ENCODE data around the gene CRYBG3. TPM values are rescaled to one million over a fixed set of nuclear protein-coding genes. Genes with fewer than 3 reads are reported as not detected.

Gene CRYBG3
- total RNA-seq, 4 donors from 2014 or later: 18.7 to 23.5 (median 21.1) TPM

DNA sequence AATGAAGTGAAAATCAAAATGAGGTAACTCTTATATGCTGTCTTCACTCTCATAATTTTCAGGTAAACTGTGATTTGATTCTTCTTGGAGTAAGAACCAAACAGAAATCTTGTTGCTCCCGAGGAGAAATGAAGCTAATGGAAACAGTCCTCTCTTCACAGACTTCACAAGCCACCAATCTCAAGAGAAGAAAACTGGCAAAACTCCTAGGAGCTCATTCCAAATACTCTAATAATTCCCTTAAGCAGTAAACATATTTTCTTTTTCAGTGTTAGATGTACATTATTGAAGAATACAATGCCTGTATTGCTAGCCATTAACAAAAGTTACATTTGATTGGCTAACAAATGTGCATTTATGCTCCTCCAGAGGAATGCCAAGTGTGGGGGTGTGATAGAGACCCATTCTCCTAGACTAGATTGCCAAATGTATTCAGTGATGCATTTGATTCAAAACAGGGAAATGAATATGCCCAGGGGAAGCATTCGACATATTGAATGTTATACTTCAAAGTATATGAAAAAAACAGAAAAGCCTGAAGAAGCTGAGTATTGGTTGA, 162.2 kb downstream of the CRYBG3 start:
- 45% methylated on average over 2 of the region's 2 CpGs for WGBS
- Histone ChIP-seq H3K27ac (replicated peaks in 1 of 4) (no peak overlapping the region), H3K4me1 (peaks cover 11 to 28% (median 28%) of the 10 kb centered on the region in 4 donors)

DNA sequence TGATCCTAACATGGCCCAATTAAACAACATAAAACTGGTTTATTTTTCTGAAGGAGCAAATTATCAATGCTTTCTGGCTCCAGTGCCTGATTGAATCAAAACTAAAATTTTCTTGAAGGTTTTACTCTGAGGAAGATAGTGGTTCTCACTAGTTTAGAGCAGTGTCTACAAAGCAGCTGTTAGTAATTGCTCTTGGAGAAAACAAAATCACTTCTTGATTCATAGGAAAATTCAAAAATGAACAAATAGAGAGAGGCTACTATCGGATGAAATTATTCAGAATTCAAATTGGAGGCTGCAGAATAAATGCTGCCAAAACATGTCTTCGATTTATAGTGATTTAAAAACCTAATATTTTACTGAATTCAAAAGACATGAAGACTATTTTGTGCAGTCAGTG, 165.5 kb downstream of the CRYBG3 start:
- intact Hi-C loops (cut with DNase I): no loop called here
- TF ChIP-seq POLR2A (IDR thresholded peaks at IDR 0.05; ENCODE audit: low read depth) (no peak), CTCF (IDR thresholded peaks at IDR 0.05) (no peak), POLR2AphosphoS5 (IDR thresholded peaks at IDR 0.05) (no peak), EP300 (IDR thresholded peaks at IDR 0.05) (no peak)
- Histone ChIP-seq H3K27ac (replicated peaks in 1 of 4) (no peak overlapping the region), H3K27me3 (no peaks in the 10 kb centered on the region), H3K9me3 (no peaks in the 10 kb centered on the region), H3K36me3 (no peaks in the 10 kb centered on the region), H3K4me1 (peaks cover 5 to 24% (median 19%) of the 10 kb centered on the region in 4 donors), H3K4me3 (no peak overlapping the region)
- DNase-seq (ENCODE audit: extremely low spot score): no peak
- 80% methylated on average over 2 of the region's 2 CpGs for WGBS

More for the DNA sequence above, 162.2 kb downstream of the CRYBG3 start:
- Histone ChIP-seq H3K36me3 (no peaks in the 10 kb centered on the region), H3K27me3 (no peaks in the 10 kb centered on the region), H3K9me3 (no peaks in the 10 kb centered on the region), H3K4me3 (no peak overlapping the region)
- TF ChIP-seq EP300 (IDR thresholded peaks at IDR 0.05) (no peak), POLR2A (IDR thresholded peaks at IDR 0.05; ENCODE audit: low read depth) (no peak), POLR2AphosphoS5 (IDR thresholded peaks at IDR 0.05) (no peak), CTCF (IDR thresholded peaks at IDR 0.05) (no peak)
- DNase-seq (ENCODE audit: extremely low spot score): no peak
- intact Hi-C loops (cut with DNase I): no loop called here

GRCh38 chr3:97988784-97989568, 167.2 kb downstream of the CRYBG3 start:
- Histone ChIP-seq H3K4me1 (peaks cover 0 to 7% (median 3%) of the 10 kb centered on the region in 4 donors), H3K27me3 (no peaks in the 10 kb centered on the region), H3K36me3 (no peaks in the 10 kb centered on the region), H3K4me3 (no peak overlapping the region), H3K9me3 (no peaks in the 10 kb centered on the region), H3K27ac (replicated peaks in 1 of 4) (no peak overlapping the region)
- no peak for DNase-seq (ENCODE audit: extremely low spot score)
- intact Hi-C loops (cut with DNase I): no loop called here
- WGBS: 97% methylated on average over 3 of the region's 3 CpGs
- TF ChIP-seq POLR2A (IDR thresholded peaks at IDR 0.05; ENCODE audit: low read depth) (no peak), POLR2AphosphoS5 (IDR thresholded peaks at IDR 0.05) (no peak), EP300 (IDR thresholded peaks at IDR 0.05) (no peak), CTCF (IDR thresholded peaks at IDR 0.05) (no peak)

DNA sequence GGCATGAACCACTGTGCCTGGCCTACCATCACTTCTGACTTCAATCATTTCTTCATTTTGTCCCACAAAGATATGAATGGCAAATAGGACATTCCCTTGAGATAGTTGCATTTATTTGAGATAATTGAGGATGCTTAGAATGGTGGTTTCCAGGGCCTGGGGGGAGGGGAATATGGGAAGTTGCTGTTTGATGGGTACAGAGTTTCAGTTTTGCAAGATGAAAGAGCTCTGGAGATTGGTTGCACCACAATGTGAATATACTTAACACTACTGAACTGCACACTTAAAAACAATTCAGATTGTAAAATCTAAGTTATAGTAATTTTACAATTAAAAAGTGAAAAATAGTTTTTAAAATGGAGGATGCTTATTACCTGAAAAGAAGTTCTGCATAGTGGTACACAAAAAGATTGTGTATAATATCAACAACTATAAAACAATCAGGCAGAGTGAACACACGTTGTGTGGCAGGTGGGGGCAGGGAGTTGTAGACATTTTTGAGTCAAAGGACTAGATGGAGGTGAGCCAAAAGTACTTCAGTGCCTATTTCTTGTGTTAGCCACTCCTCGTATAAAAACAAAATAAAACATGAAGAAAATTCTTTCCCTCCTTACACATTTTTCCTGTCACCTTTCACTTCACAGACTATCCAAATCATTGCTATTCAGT, 168.9 kb downstream of the CRYBG3 start:
- intact Hi-C loops (cut with DNase I): no loop called here
- no peak for DNase-seq (ENCODE audit: extremely low spot score)
- H3K4me3 ChIP-seq: no peak overlapping the region
- no peaks in the 10 kb centered on the region for H3K27me3 ChIP-seq
- no peak overlapping the region for H3K27ac ChIP-seq (replicated peaks in 1 of 4)
- no peaks in the 10 kb centered on the region for H3K9me3 ChIP-seq
- H3K36me3 ChIP-seq: no peaks in the 10 kb centered on the region
- peaks cover 0 to 5% (median 0%) of the 10 kb centered on the region in 4 donors for H3K4me1 ChIP-seq
- TF ChIP-seq EP300 (IDR thresholded peaks at IDR 0.05): no peak
- WGBS: 41% methylated on average over 2 of the region's 2 CpGs

- 66% methylated on average over 5 of the region's 5 CpGs for WGBS
- no peak for DNase-seq (ENCODE audit: extremely low spot score)
- Histone ChIP-seq H3K9me3 (no peaks in the 10 kb centered on the region), H3K4me1 (peaks cover 0 to 5% (median 0%) of the 10 kb centered on the region in 4 donors), H3K27ac (replicated peaks in 1 of 4) (no peak overlapping the region), H3K27me3 (no peaks in the 10 kb centered on the region), H3K36me3 (no peaks in the 10 kb centered on the region), H3K4me3 (no peak overlapping the region)
- no peak for TF ChIP-seq POLR2AphosphoS5 (IDR thresholded peaks at IDR 0.05)
- no peak for TF ChIP-seq POLR2A (IDR thresholded peaks at IDR 0.05; ENCODE audit: low read depth)
- no peak for TF ChIP-seq CTCF (IDR thresholded peaks at IDR 0.05)
- no peak for TF ChIP-seq EP300 (IDR thresholded peaks at IDR 0.05)
- intact Hi-C loops (cut with DNase I): no loop called here
These were observed 169.5 kb downstream of the CRYBG3 start for GRCh38 chr3:97991293-97991682.
